Testis (tissue), 3 donors: Measurements from ENCODE around the gene P3H2. TPM values are rescaled to one million over a fixed set of nuclear protein-coding genes. Genes with fewer than 3 reads are reported as not detected.

Source experiments
- DNase-seq: peaks from one replicate; pipeline ENCODE4 v3.0.0-alpha.2; 2019
- H3K27ac ChIP-seq, 2 donors: fragments of 200-600 bp; sonication (generic); one replicate each; pipeline ENCODE4 v1.5.1; 2019
- H3K27me3 ChIP-seq: fragments of 200-600 bp; sonication (generic); one replicate; pipeline ENCODE4 v1.5.1; 2019
- H3K36me3 ChIP-seq: fragments of 200-600 bp; sonication (generic); one replicate; pipeline ENCODE4 v1.5.1; 2017; ENCODE audit warnings: low read depth; ENCODE audit errors: missing control alignments
- H3K4me1 ChIP-seq: fragments of 200-600 bp; sonication (generic); one replicate; pipeline ENCODE4 v1.5.1; 2019
- H3K4me3 ChIP-seq, 2 donors: fragments of 200-600 bp; sonication (generic); one replicate each; pipeline ENCODE4 v1.5.1; 2017 to 2019
- H3K9me3 ChIP-seq: fragments of 200-600 bp; sonication (generic); one replicate; pipeline ENCODE4 v1.5.1; 2017
- POLR2A ChIP-seq: fragments of 450-650 bp; IDR thresholded peaks from one replicate; pipeline ENCODE4 v1.6.1; 2017; ENCODE audit warnings: antibody characterized with exemption, mild to moderate bottlenecking, moderate library complexity
- WGBS, 2 donors: methylation state at CpG; one replicate each; pipeline ENCODE4 v1.1.5; 2018; 5-methylcytosine and 5-hydroxymethylcytosine counted together
- intact Hi-C: fragments of 100-400 bp; cut with DNase I; formaldehyde crosslinking; loops from one replicate; pipeline ENCODE4 v1.15.1; 2023; ENCODE audit warnings: low total_unique reads
- polyA plus RNA-seq: library from polyadenylated mRNA; stranded (reverse); fragments of 350-450 nt; fragmentation: Illumina TruSeq; extraction: RNeasy Lipid Tissue Mini Kit (QIAGEN cat#74804); gene quantifications from one replicate; pipeline ENCODE4 v1.2.3, GENCODE V29; 2014; ENCODE audit warnings: low read depth, low replicate concordance; ENCODE audit not compliant: insufficient read depth
- total RNA-seq, 2 donors: library from RNA; depleted of rRNA; stranded (reverse); fragments of >200 nt; gene quantifications; one replicate each; pipeline ENCODE4 v1.2.3, GENCODE V29; 2016
- TF ChIP-seq, protein P1 (sequence below), 3 experiments: fragments of 450-650 bp in 2 of 3; fragments of 200-600 bp in 1 of 3; sonication (generic) in 1 of 3; IDR thresholded peaks; one replicate each; pipeline ENCODE4 v1.5.1; 2016 to 2019; ENCODE audit warnings: antibody characterized with exemption in 3 of 3, mild to moderate bottlenecking in 2 of 3, moderate library complexity in 1 of 3

Gene P3H2
- total and polyA plus RNA-seq, 3 donors from 2014 or later, result 7.2 to 11.0 (median 10.1) TPM

DNA sequence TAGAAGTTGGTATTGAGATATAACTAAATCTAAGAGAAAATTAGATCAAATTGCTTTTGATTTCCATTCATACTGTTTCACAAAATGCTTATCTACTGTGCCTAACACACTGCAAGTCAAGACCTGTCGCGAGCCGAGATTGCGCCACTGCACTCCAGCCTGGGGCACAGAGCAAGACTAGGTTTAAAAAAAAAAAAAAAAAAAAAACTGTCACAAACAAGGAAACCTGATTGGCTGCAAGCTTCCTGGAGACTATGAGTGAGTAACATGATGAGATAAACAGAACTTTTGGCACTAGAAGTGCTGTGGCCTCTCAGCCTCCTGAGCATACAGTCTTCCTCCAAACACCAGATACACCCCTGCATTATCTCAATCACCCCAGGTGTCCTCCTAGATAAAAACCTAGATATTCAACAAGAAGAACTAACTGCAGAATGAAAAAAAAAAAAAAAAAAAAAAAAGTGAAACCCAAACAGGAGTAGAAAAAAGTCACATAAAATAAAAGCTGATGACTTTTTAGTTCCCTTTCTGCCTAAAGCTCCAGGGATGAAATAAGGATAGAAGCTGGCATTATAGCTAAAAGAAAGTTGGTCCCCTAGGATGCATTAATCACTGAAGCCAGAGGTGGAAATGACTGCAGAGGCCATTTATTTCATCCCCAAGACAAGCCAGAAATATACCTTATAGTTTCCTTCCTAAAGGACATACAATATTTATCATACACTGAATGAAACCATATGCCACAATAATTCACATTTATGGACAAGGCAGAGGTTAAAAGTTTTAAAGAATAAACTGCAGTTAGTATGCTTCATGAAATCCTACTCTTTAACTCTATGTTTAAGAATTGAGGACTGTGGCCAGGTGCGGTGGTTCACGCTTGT is 82.4 kb downstream of the P3H2 start:
- TF ChIP-seq, protein P1, sequence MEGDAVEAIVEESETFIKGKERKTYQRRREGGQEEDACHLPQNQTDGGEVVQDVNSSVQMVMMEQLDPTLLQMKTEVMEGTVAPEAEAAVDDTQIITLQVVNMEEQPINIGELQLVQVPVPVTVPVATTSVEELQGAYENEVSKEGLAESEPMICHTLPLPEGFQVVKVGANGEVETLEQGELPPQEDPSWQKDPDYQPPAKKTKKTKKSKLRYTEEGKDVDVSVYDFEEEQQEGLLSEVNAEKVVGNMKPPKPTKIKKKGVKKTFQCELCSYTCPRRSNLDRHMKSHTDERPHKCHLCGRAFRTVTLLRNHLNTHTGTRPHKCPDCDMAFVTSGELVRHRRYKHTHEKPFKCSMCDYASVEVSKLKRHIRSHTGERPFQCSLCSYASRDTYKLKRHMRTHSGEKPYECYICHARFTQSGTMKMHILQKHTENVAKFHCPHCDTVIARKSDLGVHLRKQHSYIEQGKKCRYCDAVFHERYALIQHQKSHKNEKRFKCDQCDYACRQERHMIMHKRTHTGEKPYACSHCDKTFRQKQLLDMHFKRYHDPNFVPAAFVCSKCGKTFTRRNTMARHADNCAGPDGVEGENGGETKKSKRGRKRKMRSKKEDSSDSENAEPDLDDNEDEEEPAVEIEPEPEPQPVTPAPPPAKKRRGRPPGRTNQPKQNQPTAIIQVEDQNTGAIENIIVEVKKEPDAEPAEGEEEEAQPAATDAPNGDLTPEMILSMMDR (IDR thresholded peaks at IDR 0.05), result no peak
- TF ChIP-seq POLR2A, result no peak
- Histone ChIP-seq H3K4me3 (no peak overlapping the region), H3K27ac (no peak overlapping the region), H3K9me3 (no peaks in the 10 kb centered on the region), H3K27me3 (no peaks in the 10 kb centered on the region), H3K4me1 (no peaks in the 10 kb centered on the region), H3K36me3 (no peaks in the 10 kb centered on the region)
- DNase-seq, result no peak
- intact Hi-C loops, result no loop called here
- WGBS, 2 donors, result 79 to 83% methylated on average over 6 of the region's 6 CpGs

DNA sequence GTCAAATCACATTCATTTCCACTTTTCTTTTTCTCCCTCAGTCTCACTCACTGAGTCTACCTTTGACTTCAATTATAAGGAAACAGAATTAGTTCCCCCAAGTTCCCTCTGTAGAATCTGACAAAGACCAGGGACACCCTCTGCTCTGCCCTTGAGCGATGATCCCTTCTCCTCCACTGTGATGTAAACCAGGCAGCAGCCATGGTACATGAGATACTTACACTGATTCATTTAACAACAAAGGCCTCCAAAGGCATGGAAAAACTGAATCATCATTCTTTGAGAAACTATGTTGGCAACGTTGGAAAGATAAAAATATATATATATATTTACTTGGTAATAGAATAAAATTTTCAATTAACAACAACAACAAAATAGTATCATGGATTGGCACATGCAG is 84.1 kb downstream of the P3H2 start:
- Histone ChIP-seq H3K4me3 (no peak overlapping the region), H3K9me3 (no peaks in the 10 kb centered on the region), H3K4me1 (no peaks in the 10 kb centered on the region), H3K27ac (no peak overlapping the region), H3K36me3 (no peaks in the 10 kb centered on the region), H3K27me3 (no peaks in the 10 kb centered on the region)
- 74% methylated on average over 2 of the region's 2 CpGs for WGBS, 2 donors
- DNase-seq, result no peak
- no peak for TF ChIP-seq POLR2A
- TF ChIP-seq, protein P1 (IDR thresholded peaks at IDR 0.05), result no peak
- intact Hi-C loops, result no loop called here

DNA sequence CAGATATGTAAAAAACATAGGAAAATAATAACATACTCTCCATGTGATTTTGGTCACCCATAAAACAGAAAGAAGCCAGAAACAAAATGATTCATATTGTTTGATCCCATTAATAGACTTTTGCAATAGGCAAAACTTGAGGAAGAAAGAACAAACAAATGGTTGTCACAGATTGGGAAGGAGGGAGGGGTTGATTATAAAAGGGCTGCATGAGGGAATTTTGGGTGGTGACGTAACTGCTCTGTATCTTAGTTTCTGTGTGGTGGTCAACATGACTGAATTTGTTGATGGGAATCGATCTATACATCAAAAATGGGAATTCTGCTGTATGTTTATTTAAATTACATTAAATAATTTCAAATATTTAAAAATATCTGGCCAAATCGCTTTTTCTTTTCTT is 86.3 kb downstream of the P3H2 start:
- H3K9me3 ChIP-seq, result no peaks in the 10 kb centered on the region
- 87 to 94% methylated on average over 3 of the region's 3 CpGs for WGBS, 2 donors
- no peak for DNase-seq
- H3K36me3 ChIP-seq, result no peaks in the 10 kb centered on the region
- H3K27ac ChIP-seq, result no peak overlapping the region
- intact Hi-C loops, result no loop called here
- no peak for TF ChIP-seq POLR2A
- TF ChIP-seq, protein P1 (IDR thresholded peaks at IDR 0.05), result no peak
- no peaks in the 10 kb centered on the region for H3K27me3 ChIP-seq
- H3K4me1 ChIP-seq, result no peaks in the 10 kb centered on the region
- H3K4me3 ChIP-seq, result no peak overlapping the region

DNA sequence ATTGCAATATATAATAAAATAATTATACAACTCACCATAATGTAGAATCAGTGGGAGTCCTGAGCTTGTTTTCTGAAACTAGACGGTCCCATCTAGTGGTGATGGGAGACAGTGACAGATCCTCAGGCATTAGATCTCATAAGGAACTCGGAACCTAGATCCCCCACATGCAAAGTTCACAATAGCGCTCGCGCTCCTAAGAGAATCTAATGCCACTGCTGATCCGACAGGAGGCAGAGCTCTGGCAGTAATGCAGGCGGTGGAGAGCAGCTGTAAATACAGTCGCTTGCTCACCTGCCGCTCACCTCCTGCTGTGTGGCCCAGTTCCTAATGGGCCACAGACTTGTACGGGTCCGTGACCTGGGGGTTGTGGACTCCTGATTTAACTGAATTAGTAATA is 87.8 kb downstream of the P3H2 start:
- Histone ChIP-seq H3K27ac (no peak overlapping the region), H3K9me3 (no peaks in the 10 kb centered on the region), H3K27me3 (no peaks in the 10 kb centered on the region), H3K4me3 (no peak overlapping the region), H3K36me3 (no peaks in the 10 kb centered on the region), H3K4me1 (no peaks in the 10 kb centered on the region)
- TF ChIP-seq, protein P1 (IDR thresholded peaks at IDR 0.05), result no peak
- TF ChIP-seq POLR2A, result no peak
- DNase-seq, result no peak
- WGBS, 2 donors, result 89 to 91% methylated on average over 11 of the region's 11 CpGs
- intact Hi-C loops, result no loop called here
